Activated naive CD8-positive, alpha-beta T cell (primary cell): ENCODE results near the gene SPTSSB.

Experiments used
- H3K27ac Mint-ChIP-seq: one replicate; pipeline ENCODE4 v1.8.0; 2021; ENCODE audit warnings: mixed read lengths
- H3K27me3 Mint-ChIP-seq: one replicate; pipeline ENCODE4 v1.8.0; 2021; ENCODE audit warnings: mixed read lengths
- H3K36me3 Mint-ChIP-seq: one replicate; pipeline ENCODE4 v1.8.0; 2021; ENCODE audit warnings: mixed read lengths
- H3K4me1 Mint-ChIP-seq: one replicate; pipeline ENCODE4 v1.8.0; 2021; ENCODE audit warnings: low read depth, mixed read lengths
- H3K4me3 Mint-ChIP-seq: one replicate; pipeline ENCODE4 v1.8.0; 2021; ENCODE audit warnings: mild to moderate bottlenecking, mixed read lengths
- H3K9me3 Mint-ChIP-seq: one replicate; pipeline ENCODE4 v1.8.0; 2021; ENCODE audit warnings: low read depth, mixed read lengths

Gene SPTSSB

DNA sequence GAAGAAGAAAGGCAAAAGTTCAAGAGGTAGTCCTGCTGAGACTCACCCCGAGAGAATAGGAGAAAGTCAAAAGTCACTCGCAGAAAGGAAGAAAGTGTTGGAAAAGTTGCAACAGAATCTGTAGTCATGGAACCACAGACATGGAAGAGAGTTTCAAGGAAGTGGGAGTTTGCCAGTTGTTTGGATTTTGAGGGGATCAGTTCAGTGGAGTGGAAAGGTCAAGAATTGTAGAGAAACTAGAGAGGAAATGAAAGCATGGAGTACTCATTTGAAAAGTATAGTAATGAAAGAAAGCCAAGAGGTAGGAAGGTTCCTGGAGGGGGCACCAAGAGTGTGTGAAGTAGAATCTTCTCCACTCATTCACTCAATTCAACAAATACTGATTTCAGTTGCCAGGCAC lies 34.7 kb downstream of the SPTSSB start:
- no peaks in the 10 kb centered on the region for H3K9me3 Mint-ChIP-seq
- H3K27me3 Mint-ChIP-seq = peaks cover 15% of the 10 kb centered on the region
- no peaks in the 10 kb centered on the region for H3K4me1 Mint-ChIP-seq
- H3K36me3 Mint-ChIP-seq = no peaks in the 10 kb centered on the region
- no peak overlapping the region for H3K4me3 Mint-ChIP-seq
- no peak overlapping the region for H3K27ac Mint-ChIP-seq

DNA sequence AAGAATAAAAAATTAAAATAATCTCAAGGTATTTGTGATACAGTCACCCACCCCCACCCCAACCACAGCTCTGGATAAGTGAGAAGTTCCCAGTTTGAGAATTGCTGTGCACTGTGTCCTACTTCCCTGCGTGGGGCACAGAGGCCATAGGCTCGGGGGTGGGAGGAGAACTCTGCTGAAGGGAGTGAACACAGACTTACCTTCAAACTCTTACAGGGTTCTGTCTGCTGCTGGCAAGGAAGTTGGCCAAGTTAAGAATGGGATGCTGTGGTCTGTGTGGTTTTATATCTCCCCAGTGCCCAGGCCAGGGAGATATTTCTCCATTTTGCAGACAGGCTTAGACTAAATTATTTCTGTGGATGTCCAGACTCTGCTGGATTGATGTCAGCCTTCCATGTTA lies 37.6 kb downstream of the SPTSSB start:
- Mint-ChIP-seq H3K27me3 (peaks cover 25% of the 10 kb centered on the region), H3K4me1 (peaks cover 2% of the 10 kb centered on the region), H3K4me3 (no peak overlapping the region), H3K9me3 (no peaks in the 10 kb centered on the region), H3K27ac (no peak overlapping the region), H3K36me3 (peaks cover 2% of the 10 kb centered on the region)

DNA sequence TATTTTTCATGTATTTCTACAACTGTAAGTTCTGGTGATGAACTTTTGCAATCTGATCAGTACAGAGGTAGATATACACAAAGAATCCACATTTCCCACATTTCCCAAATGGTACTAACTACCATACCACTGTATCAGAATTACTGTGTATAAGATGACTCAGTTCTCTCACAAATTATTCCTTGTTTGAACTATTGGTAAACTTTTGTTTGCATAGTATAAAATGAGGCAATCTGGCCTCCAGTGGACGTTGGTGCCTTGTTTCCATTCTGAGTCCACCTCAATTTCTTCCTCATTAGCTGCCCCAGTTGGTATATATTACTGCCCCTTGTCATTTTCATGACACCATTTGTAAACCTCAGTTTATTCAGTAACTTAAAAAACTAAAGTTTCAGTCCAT lies 38.5 kb downstream of the SPTSSB start:
- peaks cover 2% of the 10 kb centered on the region for H3K36me3 Mint-ChIP-seq
- H3K9me3 Mint-ChIP-seq = no peaks in the 10 kb centered on the region
- peaks cover 2% of the 10 kb centered on the region for H3K4me1 Mint-ChIP-seq
- peaks cover 23% of the 10 kb centered on the region for H3K27me3 Mint-ChIP-seq
- H3K27ac Mint-ChIP-seq = no peak overlapping the region
- no peak overlapping the region for H3K4me3 Mint-ChIP-seq

DNA sequence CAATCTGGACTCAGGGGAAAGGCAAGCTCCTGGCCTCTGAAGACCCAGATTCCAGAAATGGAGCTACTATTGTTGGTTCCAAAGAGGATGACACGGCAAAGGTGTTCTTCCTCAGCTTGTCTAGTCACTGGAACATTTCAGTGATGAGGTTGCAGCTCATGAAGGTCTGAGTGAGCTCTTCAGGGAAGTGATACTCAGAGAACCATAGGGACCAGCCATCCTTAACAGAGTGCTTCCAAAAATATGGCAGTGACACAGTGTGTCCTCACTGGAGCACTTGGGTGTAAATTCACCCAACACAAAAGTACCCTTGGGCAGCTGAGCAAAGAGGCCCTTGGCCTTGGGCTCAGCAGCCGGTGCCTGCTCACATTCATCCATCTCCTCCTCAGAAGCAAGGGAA lies 46.3 kb downstream of the SPTSSB start:
- H3K4me1 Mint-ChIP-seq = peaks cover 2% of the 10 kb centered on the region
- H3K36me3 Mint-ChIP-seq = peaks cover 9% of the 10 kb centered on the region
- H3K27me3 Mint-ChIP-seq = peaks cover 7% of the 10 kb centered on the region
- no peak overlapping the region for H3K4me3 Mint-ChIP-seq
- no peak overlapping the region for H3K27ac Mint-ChIP-seq
- peaks cover 7% of the 10 kb centered on the region for H3K9me3 Mint-ChIP-seq

DNA sequence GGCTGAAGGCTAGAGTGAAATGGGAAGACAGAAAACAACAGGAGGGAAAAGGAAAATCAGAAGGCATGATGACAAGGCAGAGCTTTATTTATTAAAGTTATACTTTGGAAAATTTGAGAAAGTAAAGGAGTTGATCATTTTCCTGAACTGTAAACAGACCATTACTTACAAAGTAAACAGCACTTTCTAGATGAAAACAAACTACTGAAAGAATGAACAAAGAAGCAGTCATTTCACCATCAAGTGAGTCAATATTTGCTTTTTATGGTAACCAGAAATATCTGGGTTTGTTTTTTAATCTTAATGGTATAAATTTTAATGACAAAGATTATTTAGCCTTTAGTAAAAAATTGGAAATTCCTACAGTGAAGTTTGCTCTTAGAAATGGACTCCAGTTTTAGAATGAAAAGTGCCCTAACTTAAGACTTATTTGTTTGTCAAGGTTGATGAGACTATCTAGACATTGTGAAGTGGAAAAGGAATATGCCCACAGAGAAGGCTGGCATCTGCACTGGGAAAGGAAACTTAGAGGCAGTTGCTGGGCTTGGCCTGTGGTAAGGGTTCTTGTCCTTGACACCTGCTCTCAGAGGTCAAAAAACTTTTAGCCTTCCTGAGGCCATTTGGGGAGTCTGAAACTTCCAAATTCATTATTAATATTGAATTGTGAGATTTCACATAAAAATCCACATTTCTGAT lies 47.2 kb downstream of the SPTSSB start:
- Mint-ChIP-seq H3K27ac (no peak overlapping the region), H3K4me3 (no peak overlapping the region), H3K36me3 (peaks cover 9% of the 10 kb centered on the region), H3K9me3 (peaks cover 7% of the 10 kb centered on the region), H3K27me3 (peaks cover 4% of the 10 kb centered on the region), H3K4me1 (peaks cover under 1% of the 10 kb centered on the region)

DNA sequence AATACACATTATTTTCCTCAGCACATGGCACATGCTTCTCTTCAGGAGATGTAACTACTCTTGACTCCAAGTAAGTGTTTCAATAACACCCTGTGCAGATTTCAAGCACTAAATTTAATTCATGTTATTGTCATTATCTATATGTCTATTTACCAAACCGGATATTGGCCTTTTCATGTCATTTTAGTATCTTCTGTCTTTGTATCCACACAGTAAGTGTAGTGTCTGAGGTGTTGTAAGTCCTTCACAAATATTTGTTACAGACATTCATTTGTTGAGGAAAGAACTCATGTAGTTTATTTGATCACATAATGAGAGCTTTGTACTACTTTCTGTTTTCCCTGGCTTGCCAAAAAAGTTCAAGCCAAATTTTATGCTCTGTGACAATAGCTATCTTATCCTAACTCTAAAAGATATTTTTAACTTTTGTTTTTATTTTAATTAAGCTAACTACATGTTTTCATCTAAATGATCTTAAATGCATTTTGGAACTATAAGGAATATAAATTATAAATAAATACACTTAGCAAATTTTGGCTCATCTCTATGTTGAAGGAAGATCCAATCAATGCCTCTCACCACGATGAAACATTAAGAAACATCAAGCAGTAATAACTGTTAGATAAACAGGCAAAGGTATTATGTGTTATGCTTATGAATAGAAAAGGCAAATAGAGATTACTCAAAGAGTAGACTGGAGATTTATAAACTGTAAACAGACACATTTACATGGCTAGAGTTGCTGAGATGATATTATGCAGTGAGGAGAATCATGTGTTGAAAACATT lies 48.3 kb downstream of the SPTSSB start:
- Mint-ChIP-seq H3K4me1 (peaks cover under 1% of the 10 kb centered on the region), H3K4me3 (no peak overlapping the region), H3K27me3 (peaks cover 1% of the 10 kb centered on the region), H3K36me3 (peaks cover 8% of the 10 kb centered on the region), H3K9me3 (peaks cover 7% of the 10 kb centered on the region), H3K27ac (no peak overlapping the region)

DNA sequence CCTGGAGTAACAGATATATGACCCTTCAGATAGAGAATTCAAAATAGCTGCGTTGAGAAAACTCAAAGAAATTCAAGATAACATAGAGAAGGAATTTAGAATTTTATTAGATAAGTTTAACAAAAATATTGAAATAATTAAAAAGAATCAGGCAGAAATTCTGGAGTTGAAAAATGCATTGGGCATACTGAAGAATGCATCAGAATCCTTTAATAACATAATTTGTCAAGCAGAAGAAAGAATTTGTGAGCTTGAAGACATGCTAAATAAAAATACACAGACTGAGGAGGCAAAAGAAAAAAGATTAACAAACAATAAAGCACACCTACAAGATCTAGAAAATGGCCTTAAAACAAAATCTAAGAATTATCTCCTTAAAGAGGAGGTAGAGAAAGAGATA lies 50.5 kb downstream of the SPTSSB start:
- Mint-ChIP-seq H3K9me3 (peaks cover 7% of the 10 kb centered on the region), H3K27me3 (peaks cover 1% of the 10 kb centered on the region), H3K27ac (no peak overlapping the region), H3K4me3 (no peak overlapping the region), H3K36me3 (peaks cover 6% of the 10 kb centered on the region), H3K4me1 (peaks cover 1% of the 10 kb centered on the region)

DNA sequence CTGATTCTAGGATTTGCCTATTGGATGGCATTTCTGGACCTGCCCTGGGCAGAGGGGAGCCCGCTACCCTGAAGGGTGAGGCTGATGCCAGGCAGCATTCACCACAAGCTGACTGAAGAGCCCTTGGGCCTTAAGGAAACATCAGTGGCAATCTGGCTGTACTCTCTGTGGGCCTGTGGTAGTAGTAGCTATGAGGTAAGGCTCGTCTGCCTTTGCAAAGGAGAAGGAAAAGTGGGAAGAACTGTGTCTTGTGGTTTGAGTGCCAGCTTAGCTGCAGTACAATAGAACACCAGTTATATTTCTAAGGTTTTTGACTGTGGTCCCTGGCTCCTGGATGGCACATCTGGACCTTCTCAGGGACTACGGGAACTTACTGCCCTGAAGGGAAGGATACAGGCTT lies 51.5 kb downstream of the SPTSSB start:
- Mint-ChIP-seq H3K4me1 (peaks cover 3% of the 10 kb centered on the region), H3K4me3 (no peak overlapping the region), H3K9me3 (peaks cover 7% of the 10 kb centered on the region), H3K27ac (no peak overlapping the region), H3K27me3 (peaks cover 1% of the 10 kb centered on the region), H3K36me3 (peaks cover 6% of the 10 kb centered on the region)

DNA sequence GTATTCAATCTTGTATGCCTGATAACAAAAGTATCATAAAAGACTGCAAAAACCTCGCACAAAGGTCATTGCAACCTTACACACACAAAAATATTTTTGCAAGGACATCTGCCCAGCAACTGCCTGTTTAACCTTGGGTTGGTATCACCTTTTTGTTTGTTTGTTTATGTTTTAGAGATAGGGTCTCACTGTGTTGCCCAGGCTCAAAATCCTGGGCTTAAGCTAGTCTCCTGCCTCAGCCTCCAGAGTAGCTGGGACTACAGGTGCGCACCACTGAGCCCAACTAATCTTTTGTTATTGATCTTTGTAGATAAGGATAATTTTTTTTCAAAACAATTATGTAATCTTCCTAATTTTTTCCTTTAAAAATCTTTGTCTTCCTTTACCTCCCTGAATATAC lies 54.2 kb downstream of the SPTSSB start:
- peaks cover 1% of the 10 kb centered on the region for H3K27me3 Mint-ChIP-seq
- H3K4me3 Mint-ChIP-seq = no peak overlapping the region
- H3K4me1 Mint-ChIP-seq = peaks cover 23% of the 10 kb centered on the region
- H3K9me3 Mint-ChIP-seq = peaks cover 7% of the 10 kb centered on the region
- H3K27ac Mint-ChIP-seq = no peak overlapping the region
- H3K36me3 Mint-ChIP-seq = peaks cover 6% of the 10 kb centered on the region

DNA sequence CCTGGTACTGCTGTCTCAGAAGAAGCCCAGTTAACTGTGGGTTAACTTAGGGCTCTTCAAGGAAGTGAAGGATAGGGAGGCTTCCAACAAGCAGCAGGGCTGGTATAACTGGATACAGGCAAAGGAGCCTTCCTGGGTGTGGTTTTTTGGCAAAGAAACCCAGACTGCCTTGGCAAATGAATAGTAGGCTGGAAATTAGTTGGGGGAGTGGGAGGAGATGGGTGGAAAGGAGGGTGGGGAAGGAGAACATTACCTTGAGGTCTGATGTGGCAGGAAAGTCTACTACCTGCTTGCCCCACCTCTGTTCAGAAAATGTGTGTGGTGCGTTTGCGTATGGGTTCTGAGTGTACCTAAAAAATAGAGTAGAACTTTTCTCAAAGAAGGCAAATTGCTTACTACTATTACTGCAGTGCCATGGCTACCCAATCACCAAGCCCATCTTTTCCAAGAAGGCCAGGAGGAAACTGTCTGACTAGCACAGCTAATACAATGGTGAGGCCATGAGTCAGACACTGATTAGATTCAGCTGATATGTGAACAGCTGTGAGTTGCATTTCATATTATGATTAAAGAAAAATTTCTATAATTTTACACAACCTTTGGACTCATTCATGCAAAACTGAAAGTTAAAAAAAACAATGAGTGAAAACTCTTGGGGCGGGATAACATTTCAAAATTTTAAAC lies 55.2 kb downstream of the SPTSSB start:
- peaks cover 1% of the 10 kb centered on the region for H3K9me3 Mint-ChIP-seq
- peaks cover 32% of the 10 kb centered on the region for H3K4me1 Mint-ChIP-seq
- H3K27ac Mint-ChIP-seq = no peak overlapping the region
- peaks cover 1% of the 10 kb centered on the region for H3K27me3 Mint-ChIP-seq
- peaks cover 4% of the 10 kb centered on the region for H3K36me3 Mint-ChIP-seq
- H3K4me3 Mint-ChIP-seq = no peak overlapping the region

DNA sequence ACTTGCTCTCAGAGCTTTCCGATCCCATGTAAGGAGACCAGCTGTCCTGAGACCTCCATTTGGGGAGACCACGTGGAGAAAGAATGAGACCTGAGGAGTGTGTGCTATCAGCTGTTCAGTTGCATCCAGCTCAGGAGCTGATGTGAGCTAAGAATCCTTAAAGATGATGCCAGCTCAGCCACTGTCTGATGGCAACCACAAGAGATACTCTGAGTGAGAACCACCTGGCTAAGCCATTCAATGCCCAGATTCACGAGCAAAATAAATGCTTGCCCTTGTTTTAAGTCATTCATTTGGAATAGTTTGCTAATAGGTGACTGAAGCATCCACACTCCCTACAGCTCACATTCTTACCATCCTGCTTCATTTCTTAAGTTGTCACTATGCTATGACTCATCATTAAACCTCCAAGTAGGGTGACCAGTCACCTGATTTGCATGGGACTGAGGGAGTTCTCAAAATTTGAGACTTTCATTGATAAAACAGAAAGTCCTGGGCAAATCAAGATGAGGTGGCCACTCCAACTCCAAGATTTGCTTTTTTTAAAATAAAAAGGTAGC lies 56.4 kb downstream of the SPTSSB start:
- Mint-ChIP-seq H3K36me3 (peaks cover 2% of the 10 kb centered on the region), H3K4me3 (no peak overlapping the region), H3K27ac (no peak overlapping the region), H3K27me3 (no peaks in the 10 kb centered on the region), H3K9me3 (peaks cover 2% of the 10 kb centered on the region), H3K4me1 (peaks cover 45% of the 10 kb centered on the region)

DNA sequence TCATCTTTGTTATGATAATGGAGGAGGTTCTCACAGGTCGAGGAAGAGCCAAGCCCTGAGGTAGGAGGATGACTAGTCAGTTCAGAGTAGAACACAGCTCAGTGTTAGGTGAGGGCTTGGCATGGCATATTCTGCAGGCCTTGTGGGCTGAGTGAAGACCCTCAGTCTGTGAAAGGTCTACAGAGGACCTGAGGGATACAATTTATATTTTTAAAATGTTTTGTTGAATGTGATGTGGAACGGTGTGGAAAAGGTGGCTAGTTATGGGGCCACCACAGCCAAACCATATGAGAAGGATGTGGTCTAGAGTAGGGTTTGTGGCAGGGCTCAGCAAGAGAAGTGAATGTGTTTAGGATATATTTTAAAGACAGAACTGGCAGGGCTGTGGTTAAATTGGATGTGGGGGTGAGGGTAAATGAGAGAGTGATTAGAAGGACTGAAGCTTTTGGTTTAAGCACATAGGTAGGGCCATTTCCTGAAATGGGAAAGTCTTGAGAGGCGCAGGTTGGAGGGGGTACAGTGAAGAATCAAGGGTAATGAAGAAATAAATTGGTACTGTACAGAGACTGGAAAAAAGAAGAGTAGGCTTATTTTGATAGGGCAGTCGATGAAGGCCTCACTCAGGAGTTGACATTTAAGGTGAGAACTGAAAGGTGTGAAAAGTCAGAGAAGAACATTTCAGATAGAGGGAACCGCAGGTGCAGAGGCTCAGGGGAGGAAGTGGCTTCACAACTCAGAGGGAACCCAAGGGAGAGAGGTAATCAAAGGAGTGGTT lies 60.5 kb downstream of the SPTSSB start:
- Mint-ChIP-seq H3K9me3 (peaks cover 3% of the 10 kb centered on the region), H3K36me3 (peaks cover 13% of the 10 kb centered on the region), H3K4me1 (peaks cover 58% of the 10 kb centered on the region), H3K4me3 (peak overlapping the region; percentile 46), H3K27ac (peak overlapping the region; percentile 74), H3K27me3 (no peaks in the 10 kb centered on the region)

DNA sequence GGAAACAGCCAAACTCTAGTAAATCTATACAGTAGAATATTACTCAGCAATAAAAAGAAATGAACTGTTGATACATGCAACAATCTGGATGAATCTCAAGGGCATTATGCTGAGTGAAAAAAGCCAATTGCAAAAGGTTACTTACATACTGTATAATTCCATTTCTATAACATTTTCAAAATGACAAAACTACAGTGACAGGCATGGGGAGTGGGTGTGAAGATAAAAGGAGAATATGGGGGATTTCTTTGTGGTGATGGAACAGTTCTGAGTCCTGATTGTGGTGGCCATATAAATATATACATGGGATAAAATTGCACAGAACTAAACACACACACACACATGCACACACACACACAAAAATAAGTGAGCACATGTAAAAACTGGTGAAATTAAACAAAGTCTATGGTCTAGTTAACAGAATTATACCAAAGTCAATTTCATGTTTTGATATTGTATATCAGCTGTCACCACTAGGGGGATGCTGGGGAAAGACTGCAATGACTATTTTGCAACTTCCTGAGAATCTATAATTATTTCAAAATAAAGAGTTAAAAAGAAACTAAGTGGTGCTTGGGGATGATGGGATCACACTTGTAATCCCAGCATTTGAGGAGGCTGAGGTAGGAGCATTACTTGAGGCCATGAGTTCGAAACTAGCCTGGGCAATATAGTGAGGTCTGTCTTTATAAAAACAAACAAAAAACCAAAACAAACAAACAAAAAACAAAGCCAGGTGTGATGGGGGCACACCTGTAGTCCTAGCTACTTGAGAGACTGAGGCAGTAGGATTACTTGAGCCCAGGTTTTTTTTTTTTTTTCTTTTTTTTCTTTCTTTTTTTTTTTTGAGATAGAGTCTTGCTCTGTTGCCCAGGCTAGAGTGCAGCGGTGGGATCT lies 66.0 kb downstream of the SPTSSB start:
- H3K36me3 Mint-ChIP-seq = peaks cover 13% of the 10 kb centered on the region
- H3K27me3 Mint-ChIP-seq = peaks cover 4% of the 10 kb centered on the region
- no peak overlapping the region for H3K27ac Mint-ChIP-seq
- H3K4me1 Mint-ChIP-seq = peaks cover 28% of the 10 kb centered on the region
- H3K9me3 Mint-ChIP-seq = peaks cover 3% of the 10 kb centered on the region
- H3K4me3 Mint-ChIP-seq = no peak overlapping the region

DNA sequence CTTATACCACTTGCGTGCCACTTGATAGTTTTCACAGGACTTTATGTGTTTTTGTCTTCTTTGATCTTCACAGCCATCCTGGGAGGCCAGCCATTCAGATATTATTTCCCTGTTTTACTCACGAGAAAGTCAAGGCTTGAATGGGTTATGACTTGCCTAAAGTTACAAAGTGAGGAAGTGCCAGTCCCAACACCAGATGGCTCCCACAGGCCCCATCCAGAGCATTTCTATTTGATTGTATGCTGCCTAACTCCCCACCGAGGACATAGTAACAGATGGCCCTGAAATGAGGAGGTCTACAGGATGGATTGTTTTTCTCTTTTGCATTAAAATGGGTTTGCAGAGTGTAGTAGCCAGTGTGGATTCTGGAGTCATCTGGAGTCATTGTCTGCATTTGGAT lies 74.5 kb downstream of the SPTSSB start:
- peaks cover 15% of the 10 kb centered on the region for H3K36me3 Mint-ChIP-seq
- no peak overlapping the region for H3K4me3 Mint-ChIP-seq
- H3K4me1 Mint-ChIP-seq = no peaks in the 10 kb centered on the region
- H3K9me3 Mint-ChIP-seq = peaks cover 20% of the 10 kb centered on the region
- H3K27me3 Mint-ChIP-seq = no peaks in the 10 kb centered on the region
- no peak overlapping the region for H3K27ac Mint-ChIP-seq
